GM21528 (cell line): ENCODE measurements around the gene CCNA2.

Source experiments
- ATAC-seq: cut with Tn5 transposase; IDR thresholded peaks from one replicate; pipeline ENCODE4 v1.9.1; 2021; ENCODE audit warnings: mild to moderate bottlenecking, moderate library complexity; ENCODE audit not compliant: unreplicated experiment, low FRiP score

CCNA2 gene

DNA sequence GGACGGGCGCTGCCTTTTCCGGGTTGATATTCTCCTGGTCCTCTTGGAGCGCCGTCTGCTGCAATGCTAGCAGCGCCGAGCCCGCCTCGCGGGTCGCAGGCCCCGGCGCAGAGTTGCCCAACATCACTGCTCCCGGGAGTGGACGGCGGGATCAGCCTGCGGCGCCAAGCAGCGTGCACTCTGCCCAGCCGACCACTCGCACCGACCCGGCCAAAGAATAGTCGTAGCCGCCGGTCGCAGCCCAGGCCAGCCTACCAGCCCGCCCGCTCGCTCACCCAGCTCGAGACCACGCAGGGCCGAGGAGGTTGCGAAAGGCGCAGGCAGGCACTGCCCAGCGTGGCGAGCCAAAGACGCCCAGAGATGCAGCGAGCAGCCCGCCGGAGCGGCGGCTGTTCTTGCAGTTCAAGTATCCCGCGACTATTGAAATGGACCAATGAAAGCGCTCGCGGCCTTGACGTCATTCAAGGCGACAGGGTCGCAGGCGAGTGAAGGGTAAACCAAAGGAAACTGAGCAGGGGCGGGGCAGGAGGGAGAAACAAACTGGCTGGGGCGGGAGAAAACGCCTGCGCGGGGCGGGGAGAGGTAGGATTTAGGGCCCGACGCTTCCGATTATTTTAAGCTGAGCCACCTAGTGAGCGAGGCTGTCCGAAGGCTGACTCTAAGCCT is at the start of gene CCNA2:
Gene CCNA2, minus strand, starts transcription at position 379 of the 666 bp plus-strand sequence. Its CDS starts 255 bp downstream, at position 124.
- ATAC-seq, result peak; percentile 94

- ATAC-seq, result peak; percentile 100
Observed at GRCh38 chr4:121869841-121870822, 46.4 kb upstream of the CCNA2 start, which contains the start of gene BBS7. TSS of gene BBS7 (minus strand) at chr4:121870474. CDS start at chr4:121870313, 161 bp downstream.

DNA sequence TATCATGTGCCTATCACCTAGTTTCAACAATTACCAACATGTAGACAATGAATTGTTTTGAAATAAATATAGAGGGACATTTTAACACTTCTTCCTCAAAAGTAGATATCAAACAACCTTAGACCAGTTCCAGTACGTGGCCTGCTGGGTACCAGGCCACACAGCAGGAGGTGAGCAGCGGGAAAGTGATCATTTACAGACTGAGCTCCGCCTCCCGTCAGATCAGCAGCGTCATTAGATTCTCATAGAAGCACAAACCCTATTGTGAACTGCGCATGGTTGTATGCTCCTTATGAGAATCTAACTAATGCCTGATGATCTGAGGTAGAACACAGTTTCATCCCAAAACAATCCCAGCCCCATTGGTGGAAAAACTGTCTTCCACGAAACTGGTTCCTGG is 40.1 kb upstream of the CCNA2 start:
- no peak for ATAC-seq

GRCh38 chr4:121861426-121861825 is 37.7 kb upstream of the CCNA2 start:
- no peak for ATAC-seq

DNA sequence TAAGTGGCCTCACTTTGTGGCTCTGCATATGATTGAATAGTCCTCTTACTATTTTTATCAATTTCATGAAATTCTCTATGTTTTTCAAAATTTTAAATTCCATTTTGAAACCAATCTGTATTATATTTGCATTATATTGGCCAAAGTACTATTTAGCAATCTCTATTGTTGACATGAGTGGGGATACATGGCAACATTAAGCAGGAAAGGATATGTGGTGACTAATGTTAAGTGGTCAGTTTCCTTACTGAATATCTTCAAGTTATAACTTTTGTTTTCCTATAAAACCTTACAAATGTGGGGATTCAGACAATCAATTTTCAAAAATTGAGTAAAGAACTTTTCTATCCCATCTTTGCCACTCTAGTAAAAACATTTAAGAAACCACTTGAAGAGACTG is 36.4 kb upstream of the CCNA2 start:
- ATAC-seq, result no peak

- no peak for ATAC-seq
Observed at GRCh38 chr4:121851354-121851753, 27.7 kb upstream of the CCNA2 start.

- no peak for ATAC-seq
Observed at GRCh38 chr4:121846662-121847061, 23.0 kb upstream of the CCNA2 start.

DNA sequence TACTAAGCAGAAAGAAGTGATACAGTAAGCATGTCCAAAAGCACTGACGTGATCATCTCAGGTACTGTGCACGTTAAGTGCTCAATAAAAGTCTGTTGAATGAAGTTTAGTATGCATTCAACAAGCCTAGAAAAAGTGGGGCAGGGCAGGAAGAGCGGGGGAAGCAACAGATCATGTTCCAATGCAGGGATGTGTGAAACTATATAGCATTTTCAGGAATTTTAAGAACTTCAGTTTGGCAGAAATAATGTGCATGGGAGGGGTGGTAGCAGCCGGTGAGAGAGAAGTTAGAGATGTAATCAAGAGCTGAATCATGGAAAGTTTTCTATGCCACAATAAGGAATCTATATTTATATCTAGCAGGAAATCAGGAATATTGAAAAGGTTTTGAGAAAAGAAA is 19.2 kb upstream of the CCNA2 start:
- no peak for ATAC-seq

DNA sequence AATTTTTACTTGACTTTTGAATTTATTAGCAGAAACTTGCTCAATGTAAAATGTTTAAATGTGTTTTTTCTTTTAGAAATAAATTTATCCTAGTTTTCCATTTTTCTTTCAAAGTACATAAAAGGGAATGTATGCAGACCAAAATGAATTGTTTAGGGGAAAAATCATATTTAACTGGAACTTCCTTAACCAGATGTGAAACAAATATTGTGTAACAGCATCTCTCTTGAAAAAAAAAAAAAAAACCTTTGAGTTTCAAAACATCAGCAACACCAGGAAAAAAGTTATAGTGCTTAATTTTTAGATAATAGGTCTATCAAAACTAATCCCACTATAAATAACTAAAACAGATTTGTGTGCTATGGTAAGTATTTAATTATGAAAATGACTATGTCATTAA is 14.5 kb upstream of the CCNA2 start:
- ATAC-seq, result no peak

- no peak for ATAC-seq
Observed at GRCh38 chr4:121829511-121829910, 5.8 kb upstream of the CCNA2 start.

GRCh38 chr4:121827853-121828252 is 4.2 kb upstream of the CCNA2 start:
- no peak for ATAC-seq

GRCh38 chr4:121824950-121825349 is 1.3 kb upstream of the CCNA2 start:
- ATAC-seq, result no peak

GRCh38 chr4:121824171-121824527 is 466 bp upstream of the CCNA2 start:
- ATAC-seq, result peak; percentile 5

- peak; percentile 55 for ATAC-seq
Observed at GRCh38 chr4:121822796-121823504, 733 bp downstream of the CCNA2 start.

DNA sequence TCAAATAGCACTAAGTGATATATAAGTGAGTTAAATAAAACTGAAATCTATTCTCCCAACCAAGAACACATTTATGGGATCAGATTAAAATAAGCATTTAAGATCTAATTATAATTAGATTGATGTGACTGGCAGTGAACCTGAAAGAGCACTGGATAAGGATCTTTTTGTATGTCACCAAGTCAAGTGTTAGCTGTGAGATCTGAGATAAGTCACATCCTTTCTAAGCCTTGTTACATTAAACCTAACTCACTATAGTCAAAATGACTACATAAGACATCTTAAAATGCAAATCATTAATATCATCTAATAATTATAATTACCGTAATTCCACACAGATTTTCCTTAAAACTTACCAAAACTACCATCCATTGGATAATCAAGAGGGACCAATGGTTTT is 1.6 kb downstream of the CCNA2 start:
- ATAC-seq, result no peak

DNA sequence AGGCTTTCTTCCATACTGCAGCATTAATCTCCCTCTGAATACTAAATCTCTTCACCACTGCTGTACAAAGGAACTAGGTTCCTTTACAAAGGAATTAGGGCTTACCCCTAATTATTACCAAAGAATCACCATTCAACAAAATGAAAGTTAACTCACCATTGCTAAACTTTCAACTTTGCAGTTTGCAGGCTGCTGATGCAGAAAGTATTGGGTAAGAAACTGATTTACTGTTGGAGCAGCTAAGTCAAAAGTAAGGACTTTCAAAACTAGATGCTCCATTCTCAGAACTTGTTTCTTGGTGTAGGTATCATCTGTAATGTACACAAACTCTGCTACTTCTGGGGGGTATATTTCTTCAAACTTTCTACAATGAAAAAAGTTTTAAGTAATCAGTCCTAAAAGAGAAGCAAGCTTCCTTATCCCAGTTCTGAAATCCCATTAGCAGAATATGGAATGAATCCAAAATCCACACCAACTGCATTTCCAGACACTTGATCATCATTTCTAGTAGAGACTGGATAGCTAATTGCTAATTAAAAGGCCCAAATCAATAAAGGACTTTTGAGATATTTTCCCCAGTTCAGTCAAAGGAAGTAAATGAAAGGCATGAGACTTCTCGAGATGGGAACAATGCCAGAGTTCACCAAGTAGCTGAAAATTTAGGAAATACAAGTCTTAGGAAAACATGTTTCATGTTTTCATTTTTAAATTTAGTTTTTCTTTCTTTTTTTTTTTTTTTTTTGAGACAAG is 4.3 kb downstream of the CCNA2 start:
- no peak for ATAC-seq

GRCh38 chr4:121818215-121818614 is 5.5 kb downstream of the CCNA2 start:
- no peak for ATAC-seq

- ATAC-seq, result no peak
Observed at GRCh38 chr4:121817701-121818100, 6.0 kb downstream of the CCNA2 start.

- ATAC-seq, result no peak
Observed at GRCh38 chr4:121817006-121817405, 6.7 kb downstream of the CCNA2 start.

DNA sequence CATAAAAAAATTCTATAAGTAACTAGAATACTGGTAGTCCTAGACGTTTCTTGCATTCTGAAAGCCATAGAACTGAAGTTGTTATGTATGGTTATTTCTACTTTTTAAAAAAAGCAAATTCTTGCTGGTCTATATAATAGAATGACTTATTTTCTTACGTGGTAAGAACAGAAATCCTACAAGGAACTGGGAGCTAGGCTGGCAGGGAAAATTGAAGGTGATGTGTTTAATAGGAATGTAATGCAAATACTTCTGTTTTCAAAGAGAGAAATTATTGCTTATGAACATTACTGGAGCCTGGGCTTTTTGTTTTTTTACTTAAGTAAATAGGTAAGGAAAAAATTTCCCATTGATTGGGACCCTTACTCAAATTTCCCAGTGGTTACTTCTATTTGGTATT is 8.9 kb downstream of the CCNA2 start:
- no peak for ATAC-seq
